Neural cell (in vitro differentiated cells): ENCODE measurements around the gene SOAT1. TPM values are rescaled to one million over a fixed set of nuclear protein-coding genes. Genes with fewer than 3 reads are reported as not detected.

ENCODE experiments used
- H2AFZ ChIP-seq: fragments of 200-600, 300-800 bp; sonication (generic), shearing (Covaris generic); 2 replicates; pipeline ENCODE4 v1.6.0; 2014; ENCODE audit warnings: low read depth, mild to moderate bottlenecking, antibody characterized with exemption, low read length, moderate library complexity
- H3F3A ChIP-seq: fragments of 200-600 bp; shearing (Covaris generic); 2 replicates; pipeline ENCODE4 v1.6.1; 2016; ENCODE audit warnings: mild to moderate bottlenecking, moderate library complexity, mixed read lengths, antibody characterized with exemption, low read length; ENCODE audit not compliant: insufficient read depth, poor library complexity, severe bottlenecking
- H3K27ac ChIP-seq: fragments of 200-600, 300-800 bp; sonication (generic), shearing (Covaris generic); 2 replicates; pipeline ENCODE4 v1.5.1; 2014; ENCODE audit warnings: mild to moderate bottlenecking, low read length, moderate library complexity
- H3K27me3 ChIP-seq: fragments of 300-800, 200-600 bp; sonication (generic), shearing (Covaris generic); 2 replicates; pipeline ENCODE4 v1.6.0; 2014; ENCODE audit warnings: mild to moderate bottlenecking, low read depth, low read length, moderate library complexity; ENCODE audit not compliant: insufficient read depth
- H3K36me3 ChIP-seq: fragments of 300-800, 200-600 bp; sonication (generic), shearing (Covaris generic); 2 replicates; pipeline ENCODE4 v1.5.1; 2014; ENCODE audit warnings: mild to moderate bottlenecking, antibody characterized with exemption, low read length, moderate library complexity; ENCODE audit not compliant: insufficient read depth
- H3K4me2 ChIP-seq: fragments of 300-800, 200-600 bp; sonication (generic), shearing (Covaris generic); 2 replicates; pipeline ENCODE4 v1.6.0; 2014; ENCODE audit warnings: mild to moderate bottlenecking, low read length
- H3K4me3 ChIP-seq: fragments of 300-800, 200-600 bp; sonication (generic), shearing (Covaris generic); 2 replicates; pipeline ENCODE4 v1.5.1; 2014; ENCODE audit warnings: mild to moderate bottlenecking, low read length, moderate library complexity
- H3K79me2 ChIP-seq: fragments of 200-600 bp; shearing (Covaris generic); replicated peaks from 2 replicates; pipeline ENCODE4 v1.6.0; 2014; ENCODE audit warnings: mild to moderate bottlenecking, low read length, moderate library complexity; ENCODE audit not compliant: insufficient read depth
- H3K9ac ChIP-seq: fragments of 300-800, 200-600 bp; sonication (generic), shearing (Covaris generic); 2 replicates; pipeline ENCODE4 v1.6.1; 2016; ENCODE audit warnings: mild to moderate bottlenecking, low read length, mixed read lengths
- H3K9me2 ChIP-seq: fragments of 200-600 bp; shearing (Covaris generic); 2 replicates; pipeline ENCODE4 v1.6.1; 2016; ENCODE audit warnings: mild to moderate bottlenecking, low read length, mixed read lengths; ENCODE audit not compliant: insufficient read depth
- H3K9me3 ChIP-seq: fragments of 200-600, 300-800 bp; sonication (generic), shearing (Covaris generic); 2 replicates; pipeline ENCODE4 v1.6.1; 2016; ENCODE audit warnings: mild to moderate bottlenecking, mixed run types, low read length, moderate library complexity, mixed read lengths
- H4K20me1 ChIP-seq: fragments of 200-600 bp; shearing (Covaris generic); 2 replicates; pipeline ENCODE4 v1.6.1; 2016; ENCODE audit warnings: mild to moderate bottlenecking, mixed run types; ENCODE audit not compliant: insufficient read depth
- CTCF ChIP-seq: fragments of 450-650 bp; IDR thresholded peaks from 2 replicates; pipeline ENCODE4 v1.5.1; 2014; ENCODE audit warnings: antibody characterized with exemption, mild to moderate bottlenecking, moderate library complexity; ENCODE audit not compliant: poor library complexity, severe bottlenecking
- EP300 ChIP-seq: fragments of 450-650 bp; conservative IDR thresholded peaks from 2 replicates; pipeline ENCODE4 v1.6.1; 2014; ENCODE audit warnings: antibody characterized with exemption, mild to moderate bottlenecking, moderate library complexity; ENCODE audit not compliant: poor library complexity, severe bottlenecking
- EZH2 ChIP-seq: fragments of 200-600, 300-800 bp; shearing (Covaris generic), sonication (generic); IDR thresholded peaks from 2 replicates; pipeline ENCODE4 v1.6.1; 2014; ENCODE audit warnings: antibody characterized with exemption, low read length, borderline replicate concordance, mild to moderate bottlenecking; ENCODE audit not compliant: insufficient read depth, poor library complexity, severe bottlenecking
- MXI1 ChIP-seq: fragments of 450-650 bp; conservative IDR thresholded peaks from 2 replicates; pipeline ENCODE4 v1.6.1; 2014; ENCODE audit warnings: antibody characterized with exemption, mild to moderate bottlenecking; ENCODE audit not compliant: poor library complexity, severe bottlenecking
- POLR2AphosphoS5 ChIP-seq: IDR thresholded peaks from 2 replicates; pipeline ENCODE4 v1.6.1; 2012
- RAD21 ChIP-seq: fragments of 450-650 bp; conservative IDR thresholded peaks from 2 replicates; pipeline ENCODE4 v1.6.1; 2014; ENCODE audit warnings: antibody characterized with exemption, mild to moderate bottlenecking, moderate library complexity
- REST ChIP-seq: IDR thresholded peaks from 2 replicates; pipeline ENCODE4 v1.6.1; 2012; ENCODE audit warnings: borderline replicate concordance
- SMC3 ChIP-seq: fragments of 450-650 bp; conservative IDR thresholded peaks from 2 replicates; pipeline ENCODE4 v1.6.1; 2014; ENCODE audit warnings: antibody characterized with exemption, mild to moderate bottlenecking, moderate library complexity; ENCODE audit not compliant: poor library complexity
- TAF1 ChIP-seq: IDR thresholded peaks from 2 replicates; pipeline ENCODE4 v1.6.1; 2012; ENCODE audit warnings: low read depth
- polyA plus RNA-seq: library from polyadenylated mRNA; depleted of rRNA; stranded (reverse); fragments of >200 nt; gene quantifications from 2 replicates; pipeline ENCODE4 v1.2.3, GENCODE V29; 2014

The SOAT1 gene
- polyA plus RNA-seq, 1 donor from 2014 or later, result 5.7 TPM

GRCh38 chr1:179313004-179313403 lies 19.4 kb downstream of the SOAT1 start:
- H3K9ac ChIP-seq, result no peak overlapping the region
- no peak overlapping the region for H2AFZ ChIP-seq
- TF ChIP-seq TAF1 (no peak), CTCF (no peak), POLR2AphosphoS5 (no peak), SMC3 (no peak), EP300 (no peak), RAD21 (no peak), MXI1 (no peak), EZH2 (no peak), REST (no peak)
- H3K27me3 ChIP-seq, result no peaks in the 10 kb centered on the region
- no peak overlapping the region for H3K4me3 ChIP-seq
- H3F3A ChIP-seq, result no peaks in the 10 kb centered on the region
- no peaks in the 10 kb centered on the region for H3K9me3 ChIP-seq
- H4K20me1 ChIP-seq, result no peaks in the 10 kb centered on the region
- H3K36me3 ChIP-seq, result no peaks in the 10 kb centered on the region
- H3K4me2 ChIP-seq, result no peak overlapping the region
- H3K79me2 ChIP-seq, result no peaks in the 10 kb centered on the region
- H3K27ac ChIP-seq, result no peak overlapping the region
- H3K9me2 ChIP-seq, result no peaks in the 10 kb centered on the region

GRCh38 chr1:179314928-179315327 lies 21.3 kb downstream of the SOAT1 start:
- H3K36me3 ChIP-seq, result no peaks in the 10 kb centered on the region
- no peak overlapping the region for H3K27ac ChIP-seq
- H4K20me1 ChIP-seq, result no peaks in the 10 kb centered on the region
- no peak overlapping the region for H2AFZ ChIP-seq
- no peak overlapping the region for H3K4me2 ChIP-seq
- no peaks in the 10 kb centered on the region for H3F3A ChIP-seq
- H3K27me3 ChIP-seq, result no peaks in the 10 kb centered on the region
- H3K4me3 ChIP-seq, result no peak overlapping the region
- H3K9ac ChIP-seq, result no peak overlapping the region
- H3K79me2 ChIP-seq, result no peaks in the 10 kb centered on the region
- no peaks in the 10 kb centered on the region for H3K9me3 ChIP-seq
- H3K9me2 ChIP-seq, result no peaks in the 10 kb centered on the region
- TF ChIP-seq MXI1 (no peak), CTCF (no peak), RAD21 (no peak), TAF1 (no peak), SMC3 (no peak), POLR2AphosphoS5 (no peak), REST (no peak), EP300 (no peak), EZH2 (no peak)
